ENCODE measurements around the gene BRCA2. TPM values are rescaled to one million over a fixed set of nuclear protein-coding genes. Genes with fewer than 3 reads are reported as not detected.
A peak's percentile ranks its signal among the peaks of the same experiment; 100 is the strongest.

Gene BRCA2
- total RNA-seq = 1 to 10 TPM in 1 of 4 donors, under 1 TPM in 3; 0.49 to 2.1 (median 0.90) TPM

GRCh38 chr13:32315238-32316027 lies at the start of gene BRCA2, which contains the start of gene ZAR1L:
BRCA2 (plus strand) TSS chr13:32315508; CDS start chr13:32316461, 953 bp downstream.
ZAR1L (minus strand) TSS chr13:32315363; CDS start chr13:32311925, 3,438 bp downstream.
- intact Hi-C loops (cut with DNase I; ENCODE audit: low total_unique reads) = no loop called here
- no peak for TF ChIP-seq POLR2A (IDR thresholded peaks at IDR 0.05)
- no peak for TF ChIP-seq CTCF (IDR thresholded peaks at IDR 0.05)
- peak; percentile 90 to 98 for DNase-seq (ENCODE audit: low spot score in 2 of 2)
- WGBS, 2 donors = 0 to 1% methylated on average over 45 to 51 of the region's 60 CpGs
- H3K4me3 ChIP-seq (ENCODE audit: low read depth, poor library complexity, severe bottlenecking) = peak within 1 kb of the TSS; percentile 65

GRCh38 chr13:32265726-32266125 lies 49.6 kb upstream of the BRCA2 start:
- DNase-seq (ENCODE audit: low spot score in 2 of 2) = no peak
- 64 to 70% methylated on average over 2 of the region's 2 CpGs for WGBS, 2 donors
- TF ChIP-seq POLR2A (IDR thresholded peaks at IDR 0.05) (no peak), CTCF (IDR thresholded peaks at IDR 0.05) (no peak)
- intact Hi-C loops (cut with DNase I; ENCODE audit: low total_unique reads) = no loop called here
- H3K4me3 ChIP-seq (ENCODE audit: low read depth, poor library complexity, severe bottlenecking) = no peak overlapping the region

- WGBS, 2 donors = 95 to 97% methylated on average over 1 of the region's 1 CpG
- DNase-seq (ENCODE audit: low spot score in 2 of 2) = no peak
- TF ChIP-seq POLR2A (IDR thresholded peaks at IDR 0.05) (no peak), CTCF (IDR thresholded peaks at IDR 0.05) (no peak)
- H3K4me3 ChIP-seq (ENCODE audit: low read depth, poor library complexity, severe bottlenecking) = no peak overlapping the region
- intact Hi-C loops (cut with DNase I; ENCODE audit: low total_unique reads) = no loop called here
Observed at GRCh38 chr13:32266130-32266529, 49.2 kb upstream of the BRCA2 start.

GRCh38 chr13:32267836-32268439 lies 47.4 kb upstream of the BRCA2 start:
- DNase-seq (ENCODE audit: low spot score in 2 of 2) = no peak
- H3K4me3 ChIP-seq (ENCODE audit: low read depth, poor library complexity, severe bottlenecking) = no peak overlapping the region
- intact Hi-C loops (cut with DNase I; ENCODE audit: low total_unique reads) = no loop called here
- TF ChIP-seq CTCF (IDR thresholded peaks at IDR 0.05) (no peak), POLR2A (IDR thresholded peaks at IDR 0.05) (no peak)
- 72 to 80% methylated on average over 7 of the region's 7 CpGs for WGBS, 2 donors

GRCh38 chr13:32272021-32272683 lies 43.2 kb upstream of the BRCA2 start:
- no peak for DNase-seq (ENCODE audit: low spot score in 2 of 2)
- intact Hi-C loops (cut with DNase I; ENCODE audit: low total_unique reads) = no loop called here
- no peak for TF ChIP-seq CTCF (IDR thresholded peaks at IDR 0.05)
- no peak for TF ChIP-seq POLR2A (IDR thresholded peaks at IDR 0.05)
- WGBS, 2 donors = 84 to 85% methylated on average over 4 of the region's 4 CpGs
- no peak overlapping the region for H3K4me3 ChIP-seq (ENCODE audit: low read depth, poor library complexity, severe bottlenecking)
